ENCODE measurements around the gene FAT2. TPM values are rescaled to one million over a fixed set of nuclear protein-coding genes. Genes with fewer than 3 reads are reported as not detected.
A peak's percentile ranks its signal among the peaks of the same experiment; 100 is the strongest.

Gene FAT2, protein sequence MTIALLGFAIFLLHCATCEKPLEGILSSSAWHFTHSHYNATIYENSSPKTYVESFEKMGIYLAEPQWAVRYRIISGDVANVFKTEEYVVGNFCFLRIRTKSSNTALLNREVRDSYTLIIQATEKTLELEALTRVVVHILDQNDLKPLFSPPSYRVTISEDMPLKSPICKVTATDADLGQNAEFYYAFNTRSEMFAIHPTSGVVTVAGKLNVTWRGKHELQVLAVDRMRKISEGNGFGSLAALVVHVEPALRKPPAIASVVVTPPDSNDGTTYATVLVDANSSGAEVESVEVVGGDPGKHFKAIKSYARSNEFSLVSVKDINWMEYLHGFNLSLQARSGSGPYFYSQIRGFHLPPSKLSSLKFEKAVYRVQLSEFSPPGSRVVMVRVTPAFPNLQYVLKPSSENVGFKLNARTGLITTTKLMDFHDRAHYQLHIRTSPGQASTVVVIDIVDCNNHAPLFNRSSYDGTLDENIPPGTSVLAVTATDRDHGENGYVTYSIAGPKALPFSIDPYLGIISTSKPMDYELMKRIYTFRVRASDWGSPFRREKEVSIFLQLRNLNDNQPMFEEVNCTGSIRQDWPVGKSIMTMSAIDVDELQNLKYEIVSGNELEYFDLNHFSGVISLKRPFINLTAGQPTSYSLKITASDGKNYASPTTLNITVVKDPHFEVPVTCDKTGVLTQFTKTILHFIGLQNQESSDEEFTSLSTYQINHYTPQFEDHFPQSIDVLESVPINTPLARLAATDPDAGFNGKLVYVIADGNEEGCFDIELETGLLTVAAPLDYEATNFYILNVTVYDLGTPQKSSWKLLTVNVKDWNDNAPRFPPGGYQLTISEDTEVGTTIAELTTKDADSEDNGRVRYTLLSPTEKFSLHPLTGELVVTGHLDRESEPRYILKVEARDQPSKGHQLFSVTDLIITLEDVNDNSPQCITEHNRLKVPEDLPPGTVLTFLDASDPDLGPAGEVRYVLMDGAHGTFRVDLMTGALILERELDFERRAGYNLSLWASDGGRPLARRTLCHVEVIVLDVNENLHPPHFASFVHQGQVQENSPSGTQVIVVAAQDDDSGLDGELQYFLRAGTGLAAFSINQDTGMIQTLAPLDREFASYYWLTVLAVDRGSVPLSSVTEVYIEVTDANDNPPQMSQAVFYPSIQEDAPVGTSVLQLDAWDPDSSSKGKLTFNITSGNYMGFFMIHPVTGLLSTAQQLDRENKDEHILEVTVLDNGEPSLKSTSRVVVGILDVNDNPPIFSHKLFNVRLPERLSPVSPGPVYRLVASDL (N-terminal part only)
- 0.17 and 0.89 TPM in 2 replicates for total RNA-seq

DNA sequence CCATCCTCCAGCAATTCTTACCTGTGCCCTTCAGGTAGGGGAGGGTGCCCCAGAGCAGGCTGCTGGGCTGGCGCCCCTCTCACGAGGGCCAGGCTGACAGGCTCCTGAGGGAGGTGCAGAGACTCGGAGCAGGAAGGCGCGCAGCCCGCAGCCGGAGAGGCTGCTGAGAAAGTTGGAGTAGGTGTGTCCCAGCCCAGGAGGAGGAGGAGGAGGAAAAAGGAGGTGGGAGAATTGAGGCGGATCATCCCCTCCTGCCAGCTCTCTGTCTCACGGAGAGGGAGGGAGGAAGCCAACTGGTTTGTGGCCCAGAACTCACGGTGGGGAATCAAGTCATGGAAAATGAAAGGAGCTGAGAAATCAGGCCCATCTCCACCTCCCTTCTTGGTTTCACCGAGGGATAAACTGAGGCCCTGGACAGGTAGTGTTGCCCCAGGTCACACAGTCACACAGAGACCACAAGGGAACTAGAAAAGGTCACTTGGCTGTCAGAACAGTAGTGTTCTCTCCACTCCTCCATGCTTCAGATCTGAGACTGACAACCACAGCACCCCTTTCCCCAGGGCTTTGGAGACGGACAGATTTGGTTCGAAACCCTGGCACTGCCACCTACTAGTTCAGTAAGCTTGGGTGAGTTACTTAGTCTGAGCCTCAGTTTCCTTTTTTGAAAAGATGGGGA is at the start of gene FAT2:
FAT2 (minus strand) TSS at position 188 of the 676 bp plus-strand sequence. CDS start 22,400 bp downstream, outside the sequence.
- peak; percentile 19 for DNase-seq (ENCODE audit: low read depth)

DNA sequence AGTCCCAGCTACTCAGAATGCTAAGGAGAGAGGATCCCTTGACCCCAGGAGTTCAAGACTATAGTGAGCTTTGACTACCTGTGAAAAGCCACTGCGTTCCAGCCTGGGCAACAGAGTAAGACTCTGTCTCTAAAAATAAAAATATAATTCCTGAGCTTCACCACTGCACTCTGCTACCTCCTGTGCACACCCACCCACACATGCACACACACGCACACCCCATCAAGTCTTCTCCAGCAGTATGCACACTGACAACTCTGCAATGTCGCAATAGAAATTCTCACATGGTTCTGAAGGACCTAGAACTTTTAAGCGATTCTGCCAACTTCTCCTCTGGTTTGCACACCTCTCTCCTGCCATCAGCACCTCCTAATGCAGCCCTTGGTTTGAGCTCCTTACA is 47.5 kb upstream of the FAT2 start:
- no peak for DNase-seq (ENCODE audit: low read depth)

DNA sequence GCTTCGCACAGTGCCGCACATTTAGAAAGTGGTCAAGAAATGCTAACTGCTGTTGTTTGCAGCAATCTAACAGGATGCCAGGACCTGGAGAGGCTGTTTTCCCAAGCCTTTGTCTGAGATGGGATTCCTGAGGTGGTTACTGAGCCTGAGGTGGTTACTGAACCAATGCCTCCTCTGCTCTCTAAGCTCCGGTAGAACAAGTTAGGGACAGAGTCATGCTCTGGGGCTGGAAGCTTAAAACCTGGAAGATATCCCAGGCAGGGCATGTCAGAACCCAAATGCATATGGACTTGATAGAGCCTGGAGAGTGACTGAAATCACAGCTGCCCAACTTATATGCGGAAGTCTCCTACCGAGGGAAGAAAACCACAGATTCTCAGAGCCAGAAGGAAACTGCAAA is 46.5 kb upstream of the FAT2 start:
- DNase-seq (ENCODE audit: low read depth): no peak

DNA sequence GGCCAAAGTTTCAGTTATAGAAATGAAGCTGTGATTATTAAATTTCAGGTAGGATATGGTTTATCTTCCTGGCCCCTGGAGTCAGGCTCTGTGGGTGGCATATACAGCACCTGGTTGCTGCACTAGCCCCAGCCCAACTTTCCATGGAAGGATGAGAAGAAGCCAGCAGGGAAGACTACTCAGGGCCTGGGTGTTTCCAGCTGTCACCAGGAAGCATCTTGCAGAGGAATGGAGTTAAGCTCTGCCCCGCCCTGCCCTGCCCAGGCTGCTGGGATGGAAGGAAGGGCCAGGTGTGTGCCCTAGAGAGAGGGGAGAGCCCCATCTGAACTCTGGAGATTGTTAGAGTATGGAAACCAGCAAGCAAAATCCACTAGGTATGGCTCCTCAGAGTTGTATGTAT is 42.8 kb upstream of the FAT2 start:
- no peak for DNase-seq (ENCODE audit: low read depth)

DNA sequence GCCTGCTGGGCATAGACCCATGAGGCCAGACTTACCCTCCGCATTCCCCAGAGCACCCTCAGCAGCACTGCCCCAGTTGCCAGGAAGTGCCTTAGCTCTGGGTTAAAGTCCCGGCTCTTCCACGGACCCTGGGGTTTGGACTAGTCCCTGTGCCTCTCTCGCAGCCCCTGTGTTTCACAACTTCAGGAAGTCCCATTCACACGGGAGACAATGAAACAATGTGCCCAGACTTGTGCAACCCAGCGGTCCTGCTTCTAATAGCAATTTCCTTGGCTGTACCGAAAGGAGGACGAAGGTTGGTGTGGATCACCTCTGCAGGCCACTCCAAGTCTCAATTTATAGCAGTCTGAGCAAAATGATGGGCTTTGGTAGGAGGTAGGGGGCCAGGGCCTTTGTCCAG is 41.8 kb upstream of the FAT2 start:
- DNase-seq (ENCODE audit: low read depth): no peak

DNA sequence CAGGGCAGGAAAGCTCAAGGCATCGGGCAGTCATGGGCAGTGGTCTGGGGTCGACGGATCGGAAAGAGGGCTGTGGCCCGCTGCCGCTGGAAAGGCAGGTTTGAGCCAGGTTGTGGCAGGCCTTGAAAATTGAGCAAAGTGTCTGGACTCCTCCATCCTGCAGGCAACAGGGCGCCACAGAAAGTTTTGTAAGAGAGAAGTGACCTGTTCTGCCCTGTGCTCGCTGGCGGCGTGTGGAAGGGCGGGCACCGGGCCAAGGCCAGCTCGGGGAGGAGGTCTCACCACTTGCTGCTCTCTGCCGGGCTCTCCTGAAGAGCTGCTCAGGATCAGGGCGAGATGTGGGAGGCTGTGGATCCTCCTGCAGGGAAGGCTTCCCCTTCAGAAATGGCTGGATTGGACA is 41.4 kb upstream of the FAT2 start:
- DNase-seq (ENCODE audit: low read depth): no peak

DNA sequence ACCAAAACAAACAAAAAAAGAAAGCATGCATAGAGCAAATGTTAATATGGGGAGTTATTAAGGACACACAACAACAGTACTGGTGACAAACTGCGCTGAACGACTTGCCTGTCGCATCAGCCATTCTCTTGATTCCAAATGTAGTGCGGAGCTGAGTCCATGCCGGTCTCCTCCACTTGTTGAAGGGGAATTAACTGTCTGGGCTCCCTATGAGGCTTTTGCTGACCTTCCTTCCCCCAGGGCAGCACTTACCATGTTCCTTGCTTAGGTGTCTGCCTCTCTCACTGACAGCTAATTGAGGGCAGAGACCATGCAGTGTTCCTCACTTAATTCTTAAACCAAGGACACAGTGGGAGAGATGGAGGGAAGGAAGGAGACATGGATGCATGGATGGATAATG is 40.8 kb upstream of the FAT2 start:
- DNase-seq (ENCODE audit: low read depth): no peak

DNA sequence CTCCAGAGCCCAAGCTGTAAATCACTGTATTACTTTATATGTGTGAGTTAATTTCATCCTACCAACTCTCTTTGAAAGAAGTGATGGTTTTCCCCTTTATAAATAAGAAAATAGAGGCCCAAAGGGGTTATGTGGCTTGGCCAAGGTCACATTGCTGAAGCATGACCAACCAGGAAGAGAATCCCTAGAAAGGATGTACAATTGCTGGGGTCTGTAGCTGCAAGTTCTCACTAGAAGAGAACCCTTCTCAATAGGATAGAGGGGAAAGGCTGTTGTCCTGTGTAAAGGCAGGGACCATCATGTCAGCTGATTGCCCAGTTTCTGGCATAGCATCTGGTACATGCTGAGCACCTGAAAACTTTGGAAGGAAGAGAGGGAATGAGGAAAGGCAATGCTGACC is 39.0 kb upstream of the FAT2 start:
- no peak for DNase-seq (ENCODE audit: low read depth)

DNA sequence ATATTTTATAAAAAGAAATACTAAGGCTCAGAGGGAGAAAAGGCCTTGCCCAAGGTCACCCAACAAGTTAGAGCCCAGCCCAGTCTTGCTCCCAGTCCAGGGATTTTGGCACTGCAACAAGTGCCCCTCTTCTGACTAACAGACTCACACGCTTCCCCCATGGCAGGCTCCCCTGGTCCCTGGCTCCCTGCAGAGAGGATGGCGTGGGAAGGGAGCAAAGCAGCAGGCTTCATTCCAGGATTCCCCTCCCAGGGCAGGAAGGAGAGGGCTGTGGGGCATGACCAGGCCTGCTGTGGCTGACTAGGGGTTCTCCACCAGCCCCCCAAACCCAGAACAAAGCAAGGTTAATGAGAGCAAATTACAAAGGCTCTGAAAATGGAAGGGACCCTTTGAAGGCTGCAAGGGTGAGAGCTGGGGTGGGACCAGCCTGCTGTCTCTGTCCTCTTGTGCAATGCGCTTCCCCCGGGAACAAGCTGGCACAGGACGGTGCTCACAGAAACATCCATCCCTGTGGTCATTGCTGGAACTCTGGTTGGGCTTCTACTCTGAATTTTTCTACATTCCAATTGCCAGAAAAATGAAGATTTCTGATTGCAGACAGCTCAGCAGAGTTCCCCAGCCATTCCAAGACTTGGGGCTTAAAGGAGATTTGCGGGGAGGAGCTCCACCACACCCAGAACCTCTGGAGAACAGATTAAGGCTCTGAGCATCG is 37.1 kb upstream of the FAT2 start:
- DNase-seq (ENCODE audit: low read depth): peak; percentile 31

DNA sequence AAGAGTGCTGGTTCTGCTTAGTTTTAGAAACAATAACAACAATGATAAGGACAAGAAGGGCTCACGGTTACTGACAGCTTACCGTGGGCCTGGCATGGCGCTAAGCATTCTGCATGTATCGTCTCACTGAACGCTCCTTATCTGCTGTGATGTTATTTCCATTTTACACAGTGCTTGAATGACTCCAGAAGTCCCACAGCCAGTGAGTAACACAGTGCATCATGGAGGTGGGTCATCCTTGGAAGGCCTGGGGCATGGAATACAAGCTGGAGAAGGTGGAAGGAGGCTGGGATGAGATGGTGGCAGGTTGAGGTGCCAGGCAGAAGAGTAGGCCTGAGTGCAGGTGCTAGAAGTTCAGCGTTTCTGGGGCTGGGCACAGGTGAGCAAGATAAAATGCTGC is 36.5 kb upstream of the FAT2 start:
- DNase-seq (ENCODE audit: low read depth): no peak

DNA sequence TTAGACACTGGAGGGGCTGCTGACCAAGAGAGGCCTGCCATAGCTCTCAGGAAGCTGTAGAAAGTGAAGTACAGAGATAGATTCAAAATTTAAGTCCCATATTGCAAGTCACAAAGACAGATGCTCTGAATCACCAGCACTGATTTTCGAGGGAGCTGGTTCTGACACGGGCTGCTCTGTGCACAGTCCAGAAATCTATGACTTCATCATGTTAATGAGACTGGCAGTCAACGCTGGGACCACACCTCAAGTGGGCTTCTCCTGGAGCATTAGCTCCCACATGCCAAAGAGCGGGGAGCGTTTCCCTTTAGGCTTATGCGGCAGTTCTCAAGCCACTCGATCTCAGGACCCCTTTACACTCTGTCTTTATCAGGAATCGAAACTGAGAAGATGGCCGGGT is 34.2 kb upstream of the FAT2 start:
- no peak for DNase-seq (ENCODE audit: low read depth)

DNA sequence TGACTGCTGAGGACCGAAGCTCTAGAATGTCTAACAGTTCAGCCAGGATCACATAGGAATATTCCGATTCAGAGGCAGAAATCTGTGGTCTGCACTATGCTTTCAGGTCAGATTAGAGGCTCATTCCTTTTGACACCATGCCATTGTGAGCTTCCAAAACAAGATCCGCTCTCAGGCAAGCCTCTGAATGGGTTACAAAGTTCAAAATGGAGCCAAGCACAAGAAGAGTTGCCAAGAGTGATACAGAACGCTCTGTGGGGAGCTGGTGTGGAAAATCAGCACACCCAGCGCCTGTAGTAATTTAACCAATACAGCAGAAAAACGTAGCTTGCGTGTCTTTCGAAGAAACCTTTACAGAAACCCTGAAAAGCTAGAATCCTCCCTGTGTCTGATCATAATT is 33.3 kb upstream of the FAT2 start:
- DNase-seq (ENCODE audit: low read depth): no peak

DNA sequence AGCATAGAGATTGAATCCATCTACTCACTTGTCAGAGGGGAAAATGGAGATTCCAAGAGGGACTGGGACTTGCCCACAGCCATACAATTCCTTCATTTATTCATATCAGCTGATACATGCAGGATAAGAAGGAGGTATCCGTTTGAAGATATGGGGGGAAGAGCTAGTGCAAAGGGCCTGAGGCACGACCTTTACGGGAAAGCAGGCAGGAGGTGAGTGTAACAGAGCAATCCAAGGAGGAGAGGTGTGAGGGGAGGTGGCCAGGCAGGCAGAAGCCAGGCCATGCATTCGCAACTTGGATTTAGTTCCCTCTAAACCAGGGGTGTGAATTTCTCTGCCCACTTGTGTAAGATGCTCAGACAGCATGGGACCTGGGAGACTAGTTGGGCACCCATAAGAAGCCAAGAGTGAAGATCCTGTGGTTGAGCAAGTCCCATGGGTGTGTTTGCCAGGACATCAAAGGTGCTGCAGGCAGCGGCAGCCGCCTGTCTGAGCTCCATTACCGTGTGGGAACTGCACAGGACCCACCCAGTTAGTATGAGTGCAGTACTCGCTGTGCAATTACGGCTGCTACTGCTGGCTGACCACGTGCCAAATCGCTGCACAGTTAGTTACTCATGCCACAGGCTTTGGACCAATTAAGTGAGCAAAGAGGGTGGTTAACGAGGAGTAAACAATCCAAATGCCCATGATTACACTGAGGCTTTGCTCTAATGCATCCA is 31.4 kb upstream of the FAT2 start:
- peak; percentile 49 for DNase-seq (ENCODE audit: low read depth)

DNA sequence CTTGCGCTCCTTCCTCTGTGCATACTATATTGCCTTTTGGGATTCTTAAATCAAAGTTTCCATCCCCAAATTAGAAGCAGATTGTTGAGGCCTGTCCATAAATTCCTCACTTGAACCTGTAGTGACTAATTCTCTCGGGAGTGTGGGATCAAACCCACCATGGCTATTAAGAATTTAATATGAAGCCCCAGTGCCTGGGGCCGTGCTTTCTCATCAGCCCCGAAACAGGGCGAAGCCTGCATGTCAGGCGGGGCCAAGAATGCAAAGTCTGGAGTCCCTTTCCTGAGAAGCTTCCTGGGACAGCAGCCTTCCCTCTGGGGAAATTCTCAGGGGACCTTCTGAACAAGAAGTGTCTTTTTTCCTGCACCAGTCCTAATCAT is 29.3 kb upstream of the FAT2 start:
- DNase-seq (ENCODE audit: low read depth): no peak

DNA sequence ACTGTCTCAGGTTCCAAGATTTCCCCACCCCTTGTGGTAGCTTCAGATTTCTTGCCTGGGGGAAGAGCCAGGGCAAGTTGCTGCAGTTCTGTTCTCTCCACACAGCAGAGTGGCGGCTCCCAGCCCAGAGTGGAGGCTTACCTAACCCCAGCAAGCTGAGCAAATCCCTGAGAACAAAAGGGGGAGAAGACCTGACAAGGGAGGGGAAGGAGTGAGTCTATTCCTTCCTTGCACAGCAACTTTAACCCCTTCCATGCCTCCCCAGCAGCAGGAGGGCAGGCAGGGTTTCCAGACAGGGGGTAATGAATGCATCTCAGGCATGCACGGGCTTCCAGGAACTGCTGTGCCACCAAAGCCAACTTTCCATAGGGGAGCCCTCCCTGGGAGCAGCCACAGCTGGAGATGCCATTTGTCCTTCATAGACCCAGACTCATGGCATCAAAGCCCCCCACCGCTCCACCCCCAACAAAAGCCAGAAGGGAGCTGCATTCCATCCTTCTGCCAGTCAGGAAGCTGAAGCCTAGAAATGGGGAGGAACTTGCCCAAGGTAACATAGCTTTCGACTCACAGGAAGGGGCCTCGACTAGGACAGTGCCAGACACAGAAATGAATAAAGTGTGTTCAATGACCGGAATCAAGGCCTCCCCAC is 28.8 kb upstream of the FAT2 start:
- no peak for DNase-seq (ENCODE audit: low read depth)

DNA sequence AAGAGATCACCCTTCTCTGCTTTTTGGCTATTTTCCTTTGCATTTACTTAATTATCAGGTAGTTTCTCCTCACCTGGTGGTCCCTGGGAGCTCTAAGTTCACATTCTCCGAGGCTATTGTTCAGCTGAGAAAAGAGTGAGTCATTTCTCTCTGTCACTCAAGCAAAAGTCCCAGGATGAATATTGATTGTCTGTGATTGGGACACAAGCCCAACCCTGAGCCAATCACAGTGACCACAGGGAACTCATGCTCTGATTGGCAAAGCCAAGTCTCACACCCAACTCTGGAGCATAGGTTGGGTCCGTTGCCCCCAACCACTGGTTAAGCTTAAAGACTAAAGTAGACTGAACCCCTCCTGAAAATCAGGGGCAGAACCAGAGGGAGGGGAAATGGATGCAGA is 27.8 kb upstream of the FAT2 start:
- no peak for DNase-seq (ENCODE audit: low read depth)

DNA sequence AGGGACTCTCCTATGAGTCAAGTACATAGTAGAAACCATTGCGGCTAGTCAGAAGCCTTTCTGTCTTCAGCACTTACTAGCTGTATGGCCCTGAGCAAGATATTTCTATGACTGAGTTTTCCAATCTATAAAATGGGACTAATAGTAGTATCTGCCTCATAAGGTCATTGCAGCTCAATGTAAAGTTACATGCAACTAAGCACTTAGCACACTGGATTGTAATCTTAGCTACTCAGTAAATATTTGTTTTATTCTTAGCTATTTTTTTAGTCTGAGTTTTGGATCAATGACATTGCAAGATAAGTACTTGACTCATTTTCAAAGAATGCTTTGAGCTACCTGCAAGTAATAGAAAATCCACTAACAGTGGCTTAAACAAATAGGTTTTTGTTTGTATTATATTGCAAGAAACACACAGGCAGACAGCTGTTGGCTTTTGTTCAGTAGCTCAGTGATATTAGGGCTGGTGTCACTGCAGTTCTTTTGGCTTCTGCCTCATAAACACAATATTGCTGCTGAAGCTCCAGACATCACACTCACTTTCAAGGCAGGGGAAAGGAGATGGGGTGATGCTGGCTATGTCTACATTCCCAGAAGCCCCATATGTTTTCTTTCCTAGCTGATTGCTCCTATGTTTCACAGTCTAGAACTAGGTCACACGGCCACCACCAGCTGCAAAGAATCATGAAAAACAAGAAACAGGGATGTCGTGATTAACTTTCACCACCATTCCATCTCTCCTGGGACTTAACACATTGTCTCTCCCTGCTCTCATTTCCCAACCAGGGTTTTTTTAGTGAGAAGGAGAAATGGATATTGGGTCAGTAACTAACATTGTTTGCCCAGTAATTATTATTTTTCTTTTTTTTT is 26.9 kb upstream of the FAT2 start:
- peak; percentile 69 for DNase-seq (ENCODE audit: low read depth)

DNA sequence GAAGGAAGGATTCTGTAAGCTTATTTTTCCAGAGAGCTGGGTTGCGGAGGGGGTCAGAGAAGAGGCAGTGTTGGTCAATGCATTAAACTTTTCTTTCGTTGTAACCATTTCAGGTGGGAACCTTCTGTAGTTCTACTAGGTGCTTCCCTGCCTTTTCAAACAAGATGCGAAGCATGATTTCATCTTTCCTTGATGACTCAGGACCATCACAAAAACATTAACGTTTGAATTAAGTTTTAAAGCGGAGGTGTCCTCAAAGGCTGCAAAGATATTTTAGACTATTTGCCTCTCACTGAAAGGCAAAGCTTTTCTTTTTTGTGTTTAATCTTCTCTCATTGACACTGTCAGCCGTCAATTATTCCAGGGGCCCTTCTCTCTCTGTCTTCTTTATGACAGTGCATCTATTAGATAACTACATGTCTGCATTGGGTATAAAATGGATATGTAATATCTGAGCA is 26.3 kb upstream of the FAT2 start:
- DNase-seq (ENCODE audit: low read depth): no peak

DNA sequence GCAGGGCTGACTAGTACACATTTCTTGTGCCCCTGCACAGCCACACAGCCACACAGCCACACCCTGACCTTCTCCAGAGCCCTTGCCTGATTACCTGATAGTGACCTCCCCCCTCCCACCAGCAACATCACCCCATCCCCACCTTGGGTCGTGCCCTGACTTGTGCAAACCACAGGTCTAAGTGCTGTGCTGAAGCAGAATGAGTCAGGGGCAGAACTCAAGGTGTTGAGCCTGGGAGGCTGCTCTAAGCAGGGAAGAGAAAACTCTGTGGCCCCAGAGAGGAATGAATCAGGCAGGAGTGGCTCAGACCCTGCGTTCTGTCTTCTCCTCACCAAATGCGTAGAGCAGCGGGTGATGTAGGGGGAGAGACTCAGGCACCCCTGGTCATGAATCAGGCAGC is 24.3 kb upstream of the FAT2 start:
- DNase-seq (ENCODE audit: low read depth): peak; percentile 79

Measured in renal cortical epithelial cell (primary cell).